Measurements from ENCODE around the gene SLC29A3. TPM values are rescaled to one million over a fixed set of nuclear protein-coding genes. Genes with fewer than 3 reads are reported as not detected.

Gene SLC29A3
- total RNA-seq, 1 experiment from 2014 or later: 5.9 TPM

GRCh38 chr10:71343392-71343773 lies 24.3 kb downstream of the SLC29A3 start:
- Histone ChIP-seq H3K27ac (ENCODE audit: low read depth, low read length) (no peak overlapping the region), H3K4me2 (ENCODE audit: low read length) (no peak overlapping the region), H3K27me3 (ENCODE audit: insufficient read depth, low read length) (no peaks in the 10 kb centered on the region), H3K9me2 (ENCODE audit: insufficient read depth) (no peaks in the 10 kb centered on the region), H2AFZ (ENCODE audit: low read depth, low read length, poor library complexity, severe bottlenecking) (no peak overlapping the region), H3K4me1 (ENCODE audit: control insufficient read depth in 1 of 2, insufficient read depth in 2 of 2, low read length in 2 of 2) (peaks cover 22 to 32% of the 10 kb centered on the region in 2 experiments), H3K36me3 (ENCODE audit: control insufficient read depth in 1 of 2, insufficient read depth in 2 of 2, low read length in 2 of 2) (no peaks in the 10 kb centered on the region), H3K9ac (ENCODE audit: low read length) (no peak overlapping the region), H3K9me3 (ENCODE audit: control insufficient read depth in 1 of 2, insufficient read depth in 1 of 2, low read depth in 1 of 2, low read length in 2 of 2) (no peaks in the 10 kb centered on the region), H3K79me2 (ENCODE audit: insufficient read depth, low read length) (no peaks in the 10 kb centered on the region), H4K20me1 (ENCODE audit: insufficient read depth) (no peaks in the 10 kb centered on the region), H3K4me3 (replicated peaks in 1 of 2; ENCODE audit: low read depth in 1 of 2, low read length in 2 of 2) (no peak overlapping the region)
- ChIA-PET RAD21 (ENCODE audit: low non-redundant PET in 1 of 2, low total read pairs in 2 of 2, uncharacterized antibody in 2 of 2, unreplicated experiment in 2 of 2) (no interaction called here), CTCF (no interaction called here), POLR2A (no interaction called here)
- no peak for ATAC-seq
- no peak for TF ChIP-seq CEBPB (IDR thresholded peaks at IDR 0.05; ENCODE audit: low read depth)
- TF ChIP-seq EZH2 (IDR thresholded peaks at IDR 0.05): no peak
- no peak for TF ChIP-seq JUND (IDR thresholded peaks at IDR 0.05)
- TF ChIP-seq RAD21 (IDR thresholded peaks at IDR 0.05; ENCODE audit: low read depth): no peak
- TF ChIP-seq ELF1 (IDR thresholded peaks at IDR 0.05; ENCODE audit: borderline replicate concordance, low read depth): no peak
- TF ChIP-seq ZNF274 (IDR thresholded peaks at IDR 0.05; ENCODE audit: low read depth, low read length): no peak
- no peak for TF ChIP-seq SP1 (IDR thresholded peaks at IDR 0.05; ENCODE audit: low read depth)
- TF ChIP-seq REST (IDR thresholded peaks at IDR 0.05; ENCODE audit: low read depth): no peak
- no peak for TF ChIP-seq TCF7L2 (IDR thresholded peaks at IDR 0.05; ENCODE audit: borderline replicate concordance, extremely low read depth, insufficient read depth, insufficient read length)
- TF ChIP-seq EZH2phosphoT487 (IDR thresholded peaks at IDR 0.05; ENCODE audit: borderline replicate concordance): no peak
- no peak for TF ChIP-seq ATF3 (IDR thresholded peaks at IDR 0.05)
- TF ChIP-seq CTCF (IDR thresholded peaks at IDR 0.05 in 2 of 3, conservative IDR thresholded peaks at IDR 0.05 in 1 of 3; ENCODE audit: borderline replicate concordance in 1 of 3, insufficient read depth in 1 of 3, low read depth in 2 of 3, low read length in 2 of 3): no peak
- intact Hi-C loops (cut with micrococcal nuclease): no loop called here
- no peak for DNase-seq (ENCODE audit: low read depth, low spot score)
- no TSS peak for BruUV-seq (replicated peaks)
